Mucosa of rectum (tissue), 2 donors: ENCODE data around the gene FOXG1.

Experiments used
- H3K27ac ChIP-seq, 2 donors: one replicate each; pipeline ENCODE4 v1.7.0; 2013; ENCODE audit warnings: inconsistent platforms in 2 of 2, low read depth in 2 of 2, low read length in 2 of 2
- H3K27me3 ChIP-seq, 2 donors: one replicate each; pipeline ENCODE4 v1.7.0; 2013; ENCODE audit warnings: low read length in 2 of 2; ENCODE audit not compliant: control insufficient read depth in 2 of 2, insufficient read depth in 2 of 2
- H3K36me3 ChIP-seq, 2 donors: one replicate each; pipeline ENCODE4 v1.7.0; 2013; ENCODE audit warnings: low read length in 2 of 2; ENCODE audit not compliant: control insufficient read depth in 2 of 2, insufficient read depth in 2 of 2
- H3K4me1 ChIP-seq, 2 donors: one replicate each; pipeline ENCODE4 v1.7.0; 2013; ENCODE audit warnings: low read length in 2 of 2, mild to moderate bottlenecking in 1 of 2; ENCODE audit not compliant: control insufficient read depth in 2 of 2, insufficient read depth in 2 of 2
- H3K4me3 ChIP-seq, 2 donors: one replicate each; pipeline ENCODE4 v1.7.0; 2013; ENCODE audit warnings: low read length in 2 of 2
- H3K9ac ChIP-seq, 2 donors: one replicate each; pipeline ENCODE4 v1.7.0; 2013; ENCODE audit warnings: low read length in 2 of 2, low read depth in 1 of 2, mild to moderate bottlenecking in 1 of 2
- H3K9me3 ChIP-seq, 2 donors: one replicate each; pipeline ENCODE4 v1.7.0; 2013; ENCODE audit warnings: low read length in 2 of 2; ENCODE audit not compliant: control insufficient read depth in 2 of 2
- donor health status: healthy.
- donor health status: Normal muscosa, but diverticular disease.

The FOXG1 gene

GRCh38 chr14:28755884-28756268, 10.7 kb upstream of the FOXG1 start:
- H3K9me3 ChIP-seq = no peaks in the 10 kb centered on the region
- no peak overlapping the region for H3K9ac ChIP-seq
- H3K36me3 ChIP-seq = no peaks in the 10 kb centered on the region
- H3K4me3 ChIP-seq = no peak overlapping the region
- H3K27ac ChIP-seq = no peak overlapping the region
- H3K4me1 ChIP-seq = no peaks in the 10 kb centered on the region
- H3K27me3 ChIP-seq = peaks cover 33 to 44% of the 10 kb centered on the region in 2 donors

GRCh38 chr14:28756269-28756883, 10.2 kb upstream of the FOXG1 start:
- Histone ChIP-seq H3K9me3 (no peaks in the 10 kb centered on the region), H3K9ac (no peak overlapping the region), H3K4me1 (no peaks in the 10 kb centered on the region), H3K36me3 (no peaks in the 10 kb centered on the region), H3K27me3 (peaks cover 35 to 45% of the 10 kb centered on the region in 2 donors), H3K4me3 (no peak overlapping the region), H3K27ac (no peak overlapping the region)

- Histone ChIP-seq H3K27me3 (peaks cover 37 to 51% of the 10 kb centered on the region in 2 donors), H3K4me1 (no peaks in the 10 kb centered on the region), H3K27ac (no peak overlapping the region), H3K36me3 (no peaks in the 10 kb centered on the region), H3K9ac (no peak overlapping the region), H3K4me3 (no peak overlapping the region), H3K9me3 (no peaks in the 10 kb centered on the region)
Observed at GRCh38 chr14:28756884-28757570, 9.6 kb upstream of the FOXG1 start.

- no peak overlapping the region for H3K9ac ChIP-seq
- no peak overlapping the region for H3K27ac ChIP-seq
- no peaks in the 10 kb centered on the region for H3K36me3 ChIP-seq
- H3K9me3 ChIP-seq = peaks cover 0 to 2% of the 10 kb centered on the region in 2 donors
- no peak overlapping the region for H3K4me3 ChIP-seq
- no peaks in the 10 kb centered on the region for H3K4me1 ChIP-seq
- peaks cover 39 to 58% of the 10 kb centered on the region in 2 donors for H3K27me3 ChIP-seq
Observed at GRCh38 chr14:28757786-28758185, 8.8 kb upstream of the FOXG1 start.

GRCh38 chr14:28758253-28758884, 8.2 kb upstream of the FOXG1 start:
- Histone ChIP-seq H3K9ac (no peak overlapping the region), H3K4me1 (no peaks in the 10 kb centered on the region), H3K27ac (no peak overlapping the region), H3K36me3 (no peaks in the 10 kb centered on the region), H3K9me3 (peaks cover 0 to 2% of the 10 kb centered on the region in 2 donors), H3K4me3 (no peak overlapping the region), H3K27me3 (peaks cover 39 to 61% of the 10 kb centered on the region in 2 donors)

- Histone ChIP-seq H3K27ac (no peak overlapping the region), H3K9ac (no peak overlapping the region)
Observed at GRCh38 chr14:28758885-28759652, 7.5 kb upstream of the FOXG1 start.

GRCh38 chr14:28759653-28760313, 6.8 kb upstream of the FOXG1 start:
- Histone ChIP-seq H3K4me3 (no peak overlapping the region), H3K4me1 (no peaks in the 10 kb centered on the region), H3K9me3 (peaks cover 0 to 2% of the 10 kb centered on the region in 2 donors), H3K27ac (no peak overlapping the region), H3K27me3 (peaks cover 42 to 67% of the 10 kb centered on the region in 2 donors), H3K9ac (no peak overlapping the region), H3K36me3 (no peaks in the 10 kb centered on the region)

More at GRCh38 chr14:28758885-28759652, 7.5 kb upstream of the FOXG1 start:
- Histone ChIP-seq H3K4me3 (no peak overlapping the region), H3K27me3 (peaks cover 39 to 65% of the 10 kb centered on the region in 2 donors), H3K4me1 (no peaks in the 10 kb centered on the region), H3K9me3 (peaks cover 0 to 2% of the 10 kb centered on the region in 2 donors), H3K36me3 (no peaks in the 10 kb centered on the region)

- peaks cover 0 to 2% of the 10 kb centered on the region in 2 donors for H3K9me3 ChIP-seq
- H3K36me3 ChIP-seq = no peaks in the 10 kb centered on the region
- H3K4me1 ChIP-seq = no peaks in the 10 kb centered on the region
- no peak overlapping the region for H3K9ac ChIP-seq
- H3K4me3 ChIP-seq = no peak overlapping the region
- peaks cover 46 to 68% of the 10 kb centered on the region in 2 donors for H3K27me3 ChIP-seq
- no peak overlapping the region for H3K27ac ChIP-seq
Observed at GRCh38 chr14:28760431-28760996, 6.1 kb upstream of the FOXG1 start.

- no peaks in the 10 kb centered on the region for H3K36me3 ChIP-seq
- H3K4me3 ChIP-seq = no peak overlapping the region
- H3K9ac ChIP-seq = no peak overlapping the region
- H3K4me1 ChIP-seq = peaks cover 0 to 2% of the 10 kb centered on the region in 2 donors
- peaks cover 0 to 2% of the 10 kb centered on the region in 2 donors for H3K9me3 ChIP-seq
- peaks cover 52 to 71% of the 10 kb centered on the region in 2 donors for H3K27me3 ChIP-seq
- H3K27ac ChIP-seq = no peak overlapping the region
Observed at GRCh38 chr14:28761438-28762291, 4.9 kb upstream of the FOXG1 start.
